Lower lobe of right lung (tissue), 2 donors: ENCODE data around the gene RANBP10. TPM values are rescaled to one million over a fixed set of nuclear protein-coding genes. Genes with fewer than 3 reads are reported as not detected.

Experiments
- ATAC-seq, 2 donors: fragments of 200-7000 bp; cut with Tn5 transposase; one replicate each; pipeline ENCODE4 v1.9.1; 2020 to 2022; ENCODE audit warnings: mild to moderate bottlenecking in 2 of 2, moderate library complexity in 2 of 2
- DNase-seq: peaks from one replicate; pipeline ENCODE4 v3.0.0-alpha.2; 2020
- H3K27ac ChIP-seq: fragments of 200-600 bp; one replicate; pipeline ENCODE4 v1.8.0; 2022
- H3K27me3 ChIP-seq: fragments of 200-600 bp; one replicate; pipeline ENCODE4 v1.8.0; 2022; ENCODE audit warnings: low read depth
- H3K36me3 ChIP-seq: fragments of 200-600 bp; one replicate; pipeline ENCODE4 v1.8.0; 2022; ENCODE audit warnings: mild to moderate bottlenecking
- H3K4me1 ChIP-seq: fragments of 200-600 bp; one replicate; pipeline ENCODE4 v1.8.0; 2022
- H3K4me3 ChIP-seq: fragments of 200-600 bp; one replicate; pipeline ENCODE4 v1.8.0; 2022; ENCODE audit warnings: mild to moderate bottlenecking
- H3K9me3 ChIP-seq: fragments of 200-600 bp; one replicate; pipeline ENCODE4 v1.8.0; 2022
- CTCF ChIP-seq: fragments of 200-600 bp; IDR thresholded peaks from one replicate; pipeline ENCODE4 v1.8.0; 2022; ENCODE audit warnings: antibody characterized with exemption, mild to moderate bottlenecking
- intact Hi-C: fragments of 100-400 bp; cut with DNase I; formaldehyde crosslinking; loops from one replicate; pipeline ENCODE4 v1.11.0; 2022
- total RNA-seq: library from RNA; stranded (reverse); fragmentation: NEBNext Ultra II Directional; extraction: Animal tissue kit (Norgen Biotek cat#: 25700); gene quantifications from one replicate; pipeline ENCODE4 v1.2.1, GENCODE V29; 2021
- donor health status: DM: no; HTN: yes; CAD: no; lungs with severe emphysema.

The RANBP10 gene
- total RNA-seq, 1 donor from 2014 or later = 21.7 TPM

DNA sequence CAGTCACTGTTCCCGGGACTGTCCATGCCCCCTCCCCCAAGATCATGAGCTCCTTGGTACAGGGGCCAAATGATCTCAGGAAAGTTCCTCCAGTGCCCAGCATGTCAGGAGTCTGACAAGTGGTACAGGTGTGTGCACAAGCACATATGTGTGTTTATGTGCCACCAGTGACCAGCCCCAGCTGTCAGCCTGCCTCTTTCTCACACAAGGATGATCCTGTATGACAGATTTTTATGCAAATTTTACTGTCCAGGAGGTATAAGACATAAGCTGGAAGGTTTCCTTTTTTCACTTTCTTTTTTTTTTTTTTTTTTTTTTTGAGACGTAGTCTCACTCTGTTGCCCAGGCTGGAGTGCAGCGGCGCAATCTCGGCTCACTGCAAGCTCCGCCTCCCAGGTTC, 55.9 kb downstream of the RANBP10 start:
- Histone ChIP-seq H3K4me1 (no peaks in the 10 kb centered on the region), H3K27ac (no peak overlapping the region), H3K9me3 (no peaks in the 10 kb centered on the region), H3K27me3 (no peaks in the 10 kb centered on the region), H3K4me3 (no peak overlapping the region), H3K36me3 (no peaks in the 10 kb centered on the region)
- DNase-seq = no peak
- intact Hi-C loops = no loop called here
- TF ChIP-seq CTCF = no peak
- ATAC-seq = no peak

DNA sequence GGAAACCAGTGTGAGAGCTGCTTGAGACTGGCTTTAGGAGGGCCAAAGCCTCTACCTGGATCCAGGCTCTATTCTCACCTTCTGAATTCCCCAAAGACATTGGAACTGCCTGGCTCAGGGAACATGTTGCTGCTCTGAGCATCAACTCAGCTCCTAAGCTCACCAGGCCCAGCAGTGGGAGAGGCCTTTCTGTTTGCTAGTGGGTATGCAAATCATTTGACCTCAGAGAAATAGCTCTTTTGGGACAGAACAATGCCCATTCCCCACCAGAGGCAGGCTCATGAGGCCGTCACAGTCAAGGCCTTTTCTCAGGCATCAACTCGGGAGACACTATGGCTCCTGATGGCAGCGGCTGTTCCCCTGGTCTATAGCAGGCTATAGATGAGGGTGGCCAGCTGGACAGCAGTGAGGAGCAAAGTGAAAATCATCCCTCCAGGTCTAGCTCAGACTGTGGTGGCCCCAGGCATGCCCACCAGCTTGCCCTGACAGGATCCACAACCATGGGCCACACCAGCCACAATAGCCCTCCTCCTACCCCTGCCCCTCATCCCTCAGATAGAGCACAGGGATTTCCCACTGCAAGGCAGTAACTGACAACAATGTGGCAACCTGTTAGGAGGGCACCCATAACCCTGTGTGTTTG, 56.8 kb downstream of the RANBP10 start:
- H3K27me3 ChIP-seq = no peaks in the 10 kb centered on the region
- no peaks in the 10 kb centered on the region for H3K4me1 ChIP-seq
- no peak overlapping the region for H3K27ac ChIP-seq
- no peak for TF ChIP-seq CTCF
- no peaks in the 10 kb centered on the region for H3K9me3 ChIP-seq
- DNase-seq = no peak
- H3K36me3 ChIP-seq = peaks cover 2% of the 10 kb centered on the region
- intact Hi-C loops = no loop called here
- no peak for ATAC-seq
- H3K4me3 ChIP-seq = no peak overlapping the region

GRCh38 chr16:67748834-67749233, 57.5 kb downstream of the RANBP10 start:
- Histone ChIP-seq H3K4me1 (no peaks in the 10 kb centered on the region), H3K36me3 (peaks cover 9% of the 10 kb centered on the region), H3K4me3 (no peak overlapping the region), H3K27ac (no peak overlapping the region), H3K9me3 (no peaks in the 10 kb centered on the region), H3K27me3 (no peaks in the 10 kb centered on the region)
- intact Hi-C loops = no loop called here
- TF ChIP-seq CTCF = no peak
- DNase-seq = no peak
- no peak for ATAC-seq

DNA sequence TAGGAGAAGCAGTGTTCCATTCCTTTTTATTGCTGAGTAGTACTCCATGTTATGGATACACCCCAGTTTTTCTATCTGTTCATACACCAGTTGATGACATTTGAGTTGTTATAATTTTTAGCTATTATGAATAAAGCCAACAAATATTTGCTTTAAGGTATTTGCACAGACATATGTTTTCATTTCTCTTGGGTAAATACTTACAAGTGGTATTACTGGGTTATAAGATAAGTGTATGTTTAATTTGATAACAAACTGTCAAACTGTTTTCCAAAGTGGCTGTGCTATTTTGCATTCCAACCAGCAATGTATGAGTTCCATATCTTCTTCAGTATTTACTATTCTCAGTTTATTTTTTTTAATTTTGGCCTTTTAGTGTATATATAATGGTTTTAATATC, 59.5 kb downstream of the RANBP10 start:
- Histone ChIP-seq H3K4me1 (no peaks in the 10 kb centered on the region), H3K4me3 (no peak overlapping the region), H3K27ac (no peak overlapping the region), H3K27me3 (no peaks in the 10 kb centered on the region), H3K36me3 (peaks cover 29% of the 10 kb centered on the region), H3K9me3 (no peaks in the 10 kb centered on the region)
- DNase-seq (no peak), ATAC-seq (no peak)
- intact Hi-C loops = no loop called here
- TF ChIP-seq CTCF = no peak

DNA sequence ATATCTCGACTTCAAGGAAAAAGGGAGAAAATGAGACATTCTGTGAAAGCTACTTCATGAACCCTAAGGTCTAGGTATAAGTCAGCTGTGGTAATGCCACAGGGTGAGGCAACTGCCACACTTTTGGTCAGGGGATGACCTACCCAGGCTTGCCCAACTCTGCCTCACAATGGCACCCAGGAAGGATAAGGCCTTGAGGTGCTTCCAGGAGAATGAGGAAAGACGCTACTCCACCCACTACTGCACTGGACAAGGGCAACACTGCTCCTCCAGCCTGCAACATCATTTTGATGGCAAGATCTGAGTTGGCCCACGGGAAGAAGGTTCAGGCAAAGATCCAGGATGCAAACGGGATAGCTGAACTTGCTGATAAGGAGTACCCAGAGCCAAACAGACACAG, 65.2 kb downstream of the RANBP10 start:
- ATAC-seq (no peak), DNase-seq (no peak)
- Histone ChIP-seq H3K4me3 (no peak overlapping the region), H3K27me3 (no peaks in the 10 kb centered on the region), H3K4me1 (no peaks in the 10 kb centered on the region), H3K36me3 (peaks cover 62% of the 10 kb centered on the region), H3K27ac (no peak overlapping the region), H3K9me3 (no peaks in the 10 kb centered on the region)
- no peak for TF ChIP-seq CTCF
- intact Hi-C loops = no loop called here
